OCI-LY1 (cell line): ENCODE measurements around the gene MXRA7.

ENCODE experiments used
- H2AFZ ChIP-seq: fragments of 200-600 bp; sonication (generic), shearing (Covaris generic); 2 replicates; pipeline ENCODE4 v1.6.0; 2014; ENCODE audit warnings: antibody characterized with exemption, mild to moderate bottlenecking, low read length
- H3F3A ChIP-seq: fragments of 200-600 bp; sonication (generic), shearing (Covaris generic); 2 replicates; pipeline ENCODE4 v1.6.0; 2014; ENCODE audit warnings: mild to moderate bottlenecking, antibody characterized with exemption, low read length, moderate library complexity; ENCODE audit not compliant: insufficient read depth
- H3K27ac ChIP-seq: fragments of 200-600 bp; sonication (generic); 2 replicates; pipeline ENCODE4 v1.5.1; 2014; ENCODE audit warnings: low read length, mixed run types, mild to moderate bottlenecking, low read depth; ENCODE audit not compliant: poor library complexity, severe bottlenecking
- H3K27me3 ChIP-seq: fragments of 200-600 bp; sonication (generic); 2 replicates; pipeline ENCODE4 v1.6.0; 2014; ENCODE audit warnings: antibody characterized with exemption, mild to moderate bottlenecking, low read length, moderate library complexity; ENCODE audit not compliant: insufficient read depth
- H3K36me3 ChIP-seq: fragments of 200-600 bp; sonication (generic); 2 replicates; pipeline ENCODE4 v1.6.1; 2014; ENCODE audit warnings: mild to moderate bottlenecking, antibody characterized with exemption, low read length, moderate library complexity, mixed read lengths; ENCODE audit not compliant: insufficient read depth
- H3K4me1 ChIP-seq: fragments of 200-600 bp; sonication (generic); 2 replicates; pipeline ENCODE4 v1.5.1; 2014; ENCODE audit warnings: mild to moderate bottlenecking, low read length, moderate library complexity; ENCODE audit not compliant: insufficient read depth, severe bottlenecking
- H3K4me2 ChIP-seq: fragments of 200-600 bp; sonication (generic), shearing (Covaris generic); 2 replicates; pipeline ENCODE4 v1.6.1; 2014; ENCODE audit warnings: low read length
- H3K4me3 ChIP-seq: fragments of 200-600 bp; sonication (generic); 2 replicates; pipeline ENCODE4 v1.5.1; 2014; ENCODE audit warnings: low read length, low read depth, mild to moderate bottlenecking, mixed read lengths; ENCODE audit not compliant: poor library complexity, severe bottlenecking
- H3K79me2 ChIP-seq: fragments of 200-600 bp; shearing (Covaris generic); 2 replicates; pipeline ENCODE4 v1.6.1; 2016; ENCODE audit warnings: mixed run types, low read length, mixed read lengths; ENCODE audit not compliant: insufficient read depth
- H3K9ac ChIP-seq: fragments of 200-600 bp; sonication (generic), shearing (Covaris generic); 2 replicates; pipeline ENCODE4 v1.6.1; 2014; ENCODE audit warnings: mild to moderate bottlenecking, low read length, mixed read lengths
- H3K9me2 ChIP-seq: fragments of 200-600 bp; sonication (generic), shearing (Covaris generic); 2 replicates; pipeline ENCODE4 v1.6.1; 2014; ENCODE audit warnings: low read depth, mild to moderate bottlenecking, low read length, mixed read lengths
- H3K9me3 ChIP-seq: fragments of 200-600 bp; shearing (Covaris generic); 2 replicates; pipeline ENCODE4 v1.6.1; 2014; ENCODE audit warnings: low read length, mixed read lengths
- H4K20me1 ChIP-seq: fragments of 200-600 bp; sonication (generic), shearing (Covaris generic); 2 replicates; pipeline ENCODE4 v1.6.0; 2016; ENCODE audit warnings: mild to moderate bottlenecking, low read length; ENCODE audit not compliant: insufficient read depth
- EZH2 ChIP-seq: fragments of 200-600 bp; sonication (generic), shearing (Covaris generic); IDR thresholded peaks from 2 replicates; pipeline ENCODE4 v1.8.0; 2017; ENCODE audit warnings: borderline replicate concordance, mixed run types, mild to moderate bottlenecking, antibody characterized with exemption, low read length, moderate library complexity, mixed read lengths
- TF ChIP-seq, protein P1 (sequence below): fragments of 200-600 bp; sonication (generic), shearing (Covaris generic); IDR thresholded peaks from 2 replicates; pipeline ENCODE4 v1.5.1; 2017; ENCODE audit warnings: mild to moderate bottlenecking, antibody characterized with exemption, low read length, moderate library complexity, mixed read lengths

The MXRA7 gene

DNA sequence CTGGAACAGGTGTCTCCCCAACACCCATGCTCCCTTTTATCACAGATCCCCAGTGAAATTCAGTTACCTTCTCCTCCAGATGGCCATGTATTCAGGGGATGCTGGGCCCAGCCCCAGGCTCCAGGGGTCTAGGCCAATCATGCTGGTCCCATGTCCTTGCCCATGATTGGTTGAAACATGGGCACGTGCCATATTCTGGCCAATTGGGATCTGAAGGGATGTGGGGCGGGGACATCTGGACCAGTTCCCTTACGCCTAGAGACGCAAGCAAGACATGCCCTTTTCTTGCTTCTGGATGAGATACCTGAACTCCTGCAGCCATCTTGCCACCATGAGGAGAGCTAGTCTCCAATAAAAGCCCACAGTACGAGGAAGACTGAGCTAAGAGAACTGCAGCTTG, 36.2 kb downstream of the MXRA7 start:
- no peaks in the 10 kb centered on the region for H3K9me2 ChIP-seq
- no peaks in the 10 kb centered on the region for H3K27me3 ChIP-seq
- H3F3A ChIP-seq = no peaks in the 10 kb centered on the region
- H3K4me2 ChIP-seq = no peak overlapping the region
- no peaks in the 10 kb centered on the region for H4K20me1 ChIP-seq
- H3K27ac ChIP-seq = no peak overlapping the region
- H3K79me2 ChIP-seq = no peaks in the 10 kb centered on the region
- H3K4me1 ChIP-seq = peaks cover 37% of the 10 kb centered on the region
- no peak overlapping the region for H2AFZ ChIP-seq
- TF ChIP-seq EZH2 = no peak
- TF ChIP-seq, protein P1, sequence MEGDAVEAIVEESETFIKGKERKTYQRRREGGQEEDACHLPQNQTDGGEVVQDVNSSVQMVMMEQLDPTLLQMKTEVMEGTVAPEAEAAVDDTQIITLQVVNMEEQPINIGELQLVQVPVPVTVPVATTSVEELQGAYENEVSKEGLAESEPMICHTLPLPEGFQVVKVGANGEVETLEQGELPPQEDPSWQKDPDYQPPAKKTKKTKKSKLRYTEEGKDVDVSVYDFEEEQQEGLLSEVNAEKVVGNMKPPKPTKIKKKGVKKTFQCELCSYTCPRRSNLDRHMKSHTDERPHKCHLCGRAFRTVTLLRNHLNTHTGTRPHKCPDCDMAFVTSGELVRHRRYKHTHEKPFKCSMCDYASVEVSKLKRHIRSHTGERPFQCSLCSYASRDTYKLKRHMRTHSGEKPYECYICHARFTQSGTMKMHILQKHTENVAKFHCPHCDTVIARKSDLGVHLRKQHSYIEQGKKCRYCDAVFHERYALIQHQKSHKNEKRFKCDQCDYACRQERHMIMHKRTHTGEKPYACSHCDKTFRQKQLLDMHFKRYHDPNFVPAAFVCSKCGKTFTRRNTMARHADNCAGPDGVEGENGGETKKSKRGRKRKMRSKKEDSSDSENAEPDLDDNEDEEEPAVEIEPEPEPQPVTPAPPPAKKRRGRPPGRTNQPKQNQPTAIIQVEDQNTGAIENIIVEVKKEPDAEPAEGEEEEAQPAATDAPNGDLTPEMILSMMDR = no peak
- no peaks in the 10 kb centered on the region; the same call in 1 of the 2 replicates for H3K36me3 ChIP-seq
- no peak overlapping the region for H3K4me3 ChIP-seq
- H3K9me3 ChIP-seq = peaks cover 4% of the 10 kb centered on the region; the same call in 1 of the 2 replicates
- no peak overlapping the region for H3K9ac ChIP-seq

DNA sequence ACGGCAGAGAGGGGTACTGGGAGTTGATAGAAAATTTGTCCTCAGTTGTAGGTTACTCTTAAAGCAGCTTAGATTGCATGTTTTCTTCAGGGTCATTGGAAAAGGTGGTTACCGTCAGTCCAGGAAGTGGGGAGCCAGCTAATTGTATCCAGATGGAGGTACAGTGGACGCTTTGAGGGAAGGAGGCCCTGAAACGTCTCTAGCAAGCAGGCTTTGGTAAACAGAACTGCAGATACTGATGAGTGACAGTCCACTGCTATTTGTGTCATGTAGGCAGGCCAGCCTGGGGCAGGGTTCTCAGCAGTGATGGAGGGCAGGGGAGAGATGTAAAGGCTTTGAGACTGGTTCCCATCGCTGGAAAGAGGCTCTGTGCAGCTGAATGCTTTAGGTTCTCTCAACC, 37.0 kb downstream of the MXRA7 start:
- Histone ChIP-seq H3K9ac (no peak overlapping the region), H2AFZ (no peak overlapping the region), H3K27ac (no peak overlapping the region), H3K27me3 (no peaks in the 10 kb centered on the region), H4K20me1 (no peaks in the 10 kb centered on the region), H3K9me3 (peaks cover 4% of the 10 kb centered on the region; the same call in 1 of the 2 replicates), H3K4me2 (no peak overlapping the region), H3K9me2 (no peaks in the 10 kb centered on the region), H3F3A (no peaks in the 10 kb centered on the region), H3K79me2 (no peaks in the 10 kb centered on the region), H3K4me1 (peaks cover 35% of the 10 kb centered on the region), H3K36me3 (no peaks in the 10 kb centered on the region; the same call in 1 of the 2 replicates), H3K4me3 (no peak overlapping the region)
- TF ChIP-seq, protein P1 = no peak
- no peak for TF ChIP-seq EZH2

DNA sequence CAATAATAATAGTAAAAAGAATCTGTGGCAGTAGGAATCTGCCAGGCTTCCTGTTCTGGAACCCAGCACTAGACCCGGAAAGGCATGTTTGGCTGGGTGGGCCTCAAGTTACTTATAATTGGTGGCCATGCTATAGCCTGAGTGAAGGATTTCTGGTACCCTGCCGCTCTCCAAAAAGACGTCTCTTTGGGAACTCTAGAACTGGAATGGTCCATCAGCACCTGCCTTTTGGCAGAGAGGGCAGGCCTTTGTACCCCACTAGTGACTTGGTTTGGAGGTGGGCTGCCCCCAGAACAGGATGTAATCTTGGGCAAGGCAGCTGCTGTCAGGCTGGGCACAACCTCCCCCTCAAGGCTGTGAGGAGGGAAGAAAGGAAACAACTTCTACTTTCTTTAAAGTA, 37.9 kb downstream of the MXRA7 start:
- Histone ChIP-seq H3K9ac (no peak overlapping the region), H3K9me3 (peaks cover 4% of the 10 kb centered on the region; the same call in 1 of the 2 replicates), H3K4me1 (peaks cover 27% of the 10 kb centered on the region), H3K27me3 (no peaks in the 10 kb centered on the region), H3K4me3 (peak overlapping the region; percentile 75), H2AFZ (no peak overlapping the region), H3K27ac (no peak overlapping the region), H3K79me2 (no peaks in the 10 kb centered on the region), H3K36me3 (no peaks in the 10 kb centered on the region; the same call in 1 of the 2 replicates), H4K20me1 (no peaks in the 10 kb centered on the region), H3F3A (no peaks in the 10 kb centered on the region), H3K4me2 (peak overlapping the region; percentile 92; the same call in 1 of the 2 replicates), H3K9me2 (no peaks in the 10 kb centered on the region)
- no peak for TF ChIP-seq EZH2
- TF ChIP-seq, protein P1 = no peak
